ENCODE results near the gene TAPT1.
"Not testable (repeated sequence)": the region's sequence is repeated elsewhere in the genome, so short reads cannot be mapped to it uniquely, and the experiment has no call there.

The TAPT1 gene

DNA sequence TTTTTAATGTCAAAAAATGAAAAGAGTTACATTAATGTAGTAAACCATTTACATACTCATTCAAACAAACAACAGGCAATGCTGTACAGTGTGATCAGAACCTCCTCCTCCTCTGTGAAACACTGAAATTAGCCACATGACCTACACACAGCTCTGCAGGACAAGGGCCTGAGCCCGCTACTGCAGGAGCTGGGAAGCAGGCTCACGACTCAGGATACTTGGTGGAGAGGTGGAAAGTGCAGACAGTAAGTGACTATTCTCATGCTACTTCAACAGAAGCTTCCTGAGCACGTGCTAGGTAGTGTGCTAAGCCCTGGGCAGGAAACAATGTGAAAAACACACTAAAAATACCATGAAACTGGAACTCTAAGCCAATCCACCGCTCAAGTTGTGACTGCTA, 56.8 kb downstream of the TAPT1 start:
- no peak for DNase-seq (ENCODE audit: low spot score)

DNA sequence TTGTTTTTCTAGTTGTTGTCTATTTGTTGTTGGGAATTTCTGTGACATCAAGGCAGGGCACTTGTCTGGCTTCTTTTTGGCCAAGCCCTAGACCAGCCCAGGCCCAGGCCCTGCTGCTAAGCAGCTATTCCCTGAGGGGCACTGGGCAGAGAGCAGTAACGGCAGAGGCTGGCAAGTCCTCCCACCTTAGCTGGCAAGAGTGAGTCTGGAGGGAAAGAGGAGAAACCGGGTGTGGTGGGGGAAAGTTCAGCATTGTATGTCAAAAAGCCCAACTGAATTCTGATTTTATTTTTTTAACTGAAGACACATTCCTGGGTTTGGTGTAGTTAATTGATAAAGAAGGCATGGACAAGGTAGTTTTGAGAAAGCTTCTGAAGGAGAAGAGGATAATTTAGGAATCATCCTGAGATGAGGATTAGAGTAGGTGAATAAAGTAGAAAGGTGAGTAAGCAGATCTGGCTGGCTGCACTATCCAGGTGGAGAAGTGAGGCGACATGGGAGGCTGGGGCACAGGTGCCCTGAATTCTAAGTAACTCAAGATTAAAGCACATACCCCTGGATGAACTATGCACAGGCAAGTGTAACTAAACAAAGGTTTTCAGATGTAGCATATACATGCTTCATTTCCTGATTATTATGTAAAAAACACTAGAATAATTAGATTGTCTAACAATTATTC, 57.4 kb downstream of the TAPT1 start:
- DNase-seq (ENCODE audit: low spot score) = no peak

DNA sequence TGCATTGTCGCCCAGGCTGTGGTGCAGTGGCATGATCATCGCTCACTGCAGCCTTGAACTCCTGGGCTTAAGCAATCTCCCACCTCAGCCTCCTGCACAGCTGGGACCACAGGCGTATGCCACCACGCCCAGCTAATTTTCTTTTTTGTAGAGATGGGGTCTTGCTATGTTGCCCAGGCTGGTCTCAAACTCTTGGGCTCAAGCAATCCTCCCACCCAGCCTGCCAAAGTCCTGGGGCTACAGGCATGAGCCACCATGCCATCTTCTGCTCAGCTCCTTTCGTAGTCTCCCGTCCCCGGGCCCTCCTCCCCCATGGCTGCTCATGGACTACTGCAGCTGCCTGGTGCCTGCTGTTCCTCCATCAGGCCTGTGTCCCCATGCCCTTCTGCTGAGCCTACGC, 58.1 kb downstream of the TAPT1 start:
- no peak for DNase-seq (ENCODE audit: low spot score)

DNA sequence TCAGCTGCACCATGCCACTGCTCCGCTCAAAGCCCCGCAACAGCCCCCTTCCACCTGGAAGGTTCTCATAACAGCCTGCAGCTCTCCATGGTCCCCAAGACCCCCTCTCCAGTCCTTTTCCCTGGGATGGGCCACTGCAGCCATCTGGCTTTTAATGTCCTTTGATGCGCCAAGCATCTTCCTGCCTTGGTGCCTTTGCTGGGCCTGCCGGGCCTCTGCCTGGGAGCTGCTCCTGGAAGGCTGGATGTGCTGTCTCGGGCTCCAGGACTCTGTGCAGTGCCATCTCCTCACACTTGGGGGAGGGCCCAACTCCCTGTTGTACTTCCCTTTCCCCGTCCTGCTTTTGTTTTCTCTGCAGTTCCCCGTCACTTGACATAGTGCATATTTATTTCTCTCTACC, 60.3 kb downstream of the TAPT1 start:
- no peak for DNase-seq (ENCODE audit: low spot score)

DNA sequence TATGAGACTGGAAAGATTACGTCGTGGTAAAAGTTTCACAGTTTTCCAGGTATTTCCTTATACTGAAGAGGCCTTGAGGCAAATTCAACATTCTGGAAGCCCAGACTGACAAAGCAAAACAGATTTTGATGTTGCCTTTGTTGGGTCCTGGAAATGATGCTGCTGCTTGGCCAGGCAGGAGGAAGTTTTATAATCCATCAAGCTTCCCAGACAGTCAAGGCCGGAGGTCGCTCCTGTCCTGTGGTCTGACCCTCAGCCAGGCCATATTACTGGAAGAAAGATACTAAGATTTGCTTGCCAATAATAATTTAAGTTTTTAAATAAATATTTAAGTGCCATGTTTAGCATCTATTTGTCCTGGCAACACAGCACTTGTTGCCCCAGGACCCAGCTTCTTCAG, 63.4 kb downstream of the TAPT1 start:
- DNase-seq (ENCODE audit: low spot score) = no peak

DNA sequence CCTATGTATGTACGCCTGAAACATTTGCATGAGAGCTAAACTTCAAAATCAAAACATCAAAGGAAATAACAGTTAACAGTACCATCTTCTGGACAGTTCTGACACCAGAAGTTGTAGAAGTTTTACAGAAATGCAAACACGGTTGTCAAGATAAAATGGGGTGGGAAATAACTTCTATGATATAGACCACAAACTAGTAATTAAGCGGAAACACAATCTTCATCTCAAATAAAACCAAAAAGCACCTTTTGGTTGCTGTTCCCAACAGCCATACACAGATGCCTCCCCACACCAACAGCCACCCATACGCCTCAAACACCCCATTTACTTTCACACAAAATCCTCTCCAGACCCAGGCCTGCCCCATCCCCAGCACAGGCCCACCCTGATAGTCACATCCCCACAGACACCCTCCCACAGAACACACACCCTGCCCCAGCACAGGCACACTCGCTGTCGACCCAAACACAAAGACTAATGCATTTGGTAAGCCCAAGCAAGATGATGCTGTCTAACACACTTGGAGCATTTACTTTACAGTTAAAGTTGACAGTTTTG, 64.3 kb downstream of the TAPT1 start:
- DNase-seq (ENCODE audit: low spot score) = no peak

DNA sequence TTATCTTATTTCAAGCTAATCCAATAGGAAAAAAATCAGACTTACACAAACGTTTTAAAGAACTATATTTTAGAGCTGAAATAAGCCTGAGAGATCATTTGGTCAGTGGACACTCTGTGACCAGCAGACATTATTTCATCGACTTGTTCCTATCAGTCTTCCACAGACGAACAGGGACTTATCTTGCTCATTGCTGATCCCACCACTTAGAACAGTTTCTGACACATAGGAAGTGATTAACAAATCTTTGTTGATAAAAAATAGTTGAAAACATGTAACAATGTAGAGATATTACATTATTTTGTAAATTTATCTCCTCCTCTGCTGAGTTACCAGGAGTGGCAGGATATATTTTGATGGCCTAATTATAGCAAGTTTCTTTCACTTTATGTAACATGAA, 65.8 kb downstream of the TAPT1 start:
- no peak for DNase-seq (ENCODE audit: low spot score)

DNA sequence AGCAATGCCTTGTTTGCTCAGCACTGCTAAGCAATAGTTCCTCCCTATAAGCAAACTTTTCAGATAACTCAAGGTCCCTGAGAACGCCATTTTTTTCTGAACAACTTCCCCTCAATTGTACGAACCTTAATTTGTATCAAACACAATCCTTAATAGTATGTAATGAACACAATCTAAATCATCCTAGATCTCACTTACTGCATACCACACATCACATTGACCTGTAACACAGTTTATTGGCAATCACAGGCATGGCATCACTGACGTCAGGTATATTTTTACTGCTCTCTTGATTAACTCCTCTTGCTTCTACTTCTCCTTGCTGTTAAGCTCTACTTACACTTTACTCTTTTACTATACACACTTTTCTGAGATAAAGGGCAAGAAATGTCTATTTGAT, 67.0 kb downstream of the TAPT1 start:
- DNase-seq (ENCODE audit: low spot score) = no peak

DNA sequence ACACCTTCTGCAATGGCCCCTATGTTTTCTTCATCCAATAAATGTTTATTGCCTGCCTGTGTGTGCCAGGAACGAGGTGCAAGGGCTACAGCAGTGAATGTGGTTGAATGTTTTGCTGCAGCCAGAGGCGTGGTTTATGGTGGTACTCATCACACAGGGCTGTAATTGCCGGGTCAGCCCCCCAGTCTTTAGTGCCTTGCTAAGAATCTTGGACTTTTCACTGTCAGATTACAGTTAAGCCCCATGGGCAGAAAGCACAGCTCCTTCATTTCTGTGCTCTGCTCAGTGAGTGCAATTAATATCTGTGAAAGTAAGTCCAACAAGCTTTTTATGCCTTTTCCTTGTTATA, 67.8 kb downstream of the TAPT1 start:
- DNase-seq (ENCODE audit: low spot score) = no peak

DNA sequence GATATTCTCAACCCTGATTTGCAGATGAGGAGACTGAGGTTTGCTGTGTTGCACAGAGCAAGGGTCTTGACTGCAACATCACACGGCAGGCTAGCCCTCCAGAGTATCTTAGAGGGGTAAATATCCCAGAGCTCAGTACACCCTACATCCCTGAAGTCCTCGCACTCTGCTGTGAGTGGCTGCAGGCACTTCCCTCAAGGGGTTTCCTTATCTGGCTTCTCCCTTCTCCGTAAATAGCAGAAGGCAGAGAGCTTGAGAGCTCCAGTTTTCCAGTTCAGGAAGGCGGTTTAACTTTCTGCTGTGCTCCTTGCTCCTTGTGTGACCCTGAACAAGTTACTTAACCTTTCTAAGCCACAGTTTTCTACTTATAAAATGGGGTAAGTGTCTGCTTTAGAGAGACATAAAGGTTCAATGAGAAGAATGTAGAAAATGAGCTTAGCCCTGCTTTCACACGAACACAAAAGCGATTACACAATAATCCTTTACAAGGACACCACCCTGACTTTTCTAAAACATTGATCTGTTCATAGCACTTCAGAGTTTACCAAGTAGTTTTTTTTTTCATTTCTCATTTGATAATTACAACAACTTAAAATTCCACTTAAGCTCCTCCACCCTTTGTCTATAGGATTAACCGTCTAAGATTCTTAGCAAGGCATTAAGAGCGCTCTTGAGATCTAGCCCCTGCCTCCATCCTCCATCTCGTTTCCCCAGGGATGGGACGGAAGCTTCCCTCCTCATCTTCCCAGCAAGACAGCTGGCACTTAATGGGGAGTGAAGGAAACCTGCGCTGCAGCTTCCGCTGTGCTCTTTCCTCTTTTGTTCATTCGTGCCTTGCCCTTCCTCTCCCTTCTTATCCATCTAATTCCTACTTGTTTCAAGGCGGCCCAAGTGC, 68.4 kb downstream of the TAPT1 start:
- peak; percentile 90 for DNase-seq (ENCODE audit: low spot score)

DNA sequence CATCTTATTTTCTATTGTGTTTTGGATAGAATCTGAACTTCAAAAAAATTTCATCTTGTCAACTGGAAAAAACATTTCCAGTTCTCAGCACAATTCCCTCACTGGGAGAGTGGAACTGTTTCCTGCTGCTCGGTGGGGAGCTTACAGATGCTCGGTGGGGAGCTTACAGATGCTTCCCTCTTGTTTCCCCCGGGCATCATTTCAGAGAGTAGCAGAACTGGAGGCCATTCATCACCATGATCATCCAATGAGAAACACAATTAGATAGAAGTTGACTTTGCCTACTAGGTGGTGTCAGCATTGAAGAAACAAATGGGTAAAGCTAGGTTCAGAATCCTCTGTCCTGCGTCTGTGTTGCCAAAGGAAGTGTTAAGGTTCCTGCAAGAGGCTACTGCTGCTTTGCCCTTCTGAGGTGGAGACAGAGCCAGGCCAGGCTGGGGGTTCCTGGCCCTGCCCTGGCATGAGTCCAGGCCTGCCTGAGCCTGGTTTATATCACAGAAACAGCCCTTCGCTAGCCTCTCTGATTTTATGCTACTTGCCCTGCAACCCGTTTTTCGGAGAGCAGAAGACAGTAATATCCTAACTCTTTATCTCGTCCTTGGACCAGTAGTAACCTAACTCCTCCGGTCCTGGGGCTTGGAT, 70.6 kb downstream of the TAPT1 start:
- DNase-seq (ENCODE audit: low spot score) = no peak

DNA sequence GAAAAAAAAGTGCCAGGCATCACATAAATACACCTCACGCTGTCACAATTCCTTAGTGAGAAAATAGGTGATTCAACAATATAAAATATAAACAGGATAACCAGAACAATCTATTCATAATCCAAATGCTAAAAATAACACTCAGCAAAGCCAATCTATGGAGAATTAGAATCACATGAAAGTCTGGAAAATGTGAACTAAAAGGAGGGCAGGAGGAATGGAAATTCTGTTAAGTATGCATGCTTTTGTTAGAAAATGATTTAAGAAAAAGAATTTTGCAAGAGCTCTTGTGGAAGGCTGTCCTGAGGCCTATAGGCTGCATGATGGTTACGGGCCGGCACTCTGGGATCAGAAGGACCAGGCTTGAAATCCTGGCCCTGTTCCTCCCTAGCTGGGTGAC, 71.8 kb downstream of the TAPT1 start:
- DNase-seq (ENCODE audit: low spot score) = no peak

DNA sequence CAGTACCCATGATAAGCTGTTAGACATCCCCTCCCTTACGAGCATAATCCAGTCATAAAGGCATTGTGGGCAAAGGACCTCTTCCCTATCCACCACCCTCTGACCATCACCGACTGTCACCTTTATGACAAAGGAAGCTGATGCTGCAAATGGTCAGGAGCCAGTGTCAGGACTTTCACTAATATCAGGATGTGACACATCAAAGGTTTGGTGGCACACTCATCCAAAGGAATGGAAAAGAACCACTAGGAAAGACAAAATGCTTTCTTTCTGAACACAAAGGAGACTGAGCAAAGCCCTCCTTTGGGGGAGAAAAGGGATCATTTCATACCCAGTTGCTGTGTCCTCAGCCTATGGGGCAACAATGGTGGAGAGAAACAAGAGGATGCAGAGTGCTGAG, 75.6 kb downstream of the TAPT1 start:
- no peak for DNase-seq (ENCODE audit: low spot score)

DNA sequence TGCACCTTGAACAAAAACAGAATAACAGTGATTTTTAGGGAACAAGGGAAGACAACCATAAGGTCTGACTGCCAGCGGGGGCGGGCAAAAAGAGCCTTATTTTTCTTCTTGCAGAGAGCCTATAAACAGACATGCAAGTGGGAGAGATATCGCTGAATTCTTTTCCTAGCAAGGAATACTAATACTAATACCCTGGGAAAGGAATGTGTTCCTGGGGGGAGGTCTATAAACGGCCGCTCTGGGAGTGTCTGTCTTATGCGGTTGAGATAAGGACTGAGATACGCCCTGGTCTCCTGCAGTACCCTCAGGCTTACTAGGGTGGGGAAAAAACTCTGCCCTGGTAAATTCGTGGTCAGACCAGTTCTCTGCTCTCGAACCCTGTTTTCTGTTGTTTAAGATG, 81.4 kb downstream of the TAPT1 start:
- DNase-seq (ENCODE audit: low spot score) = not testable (repeated sequence)

DNA sequence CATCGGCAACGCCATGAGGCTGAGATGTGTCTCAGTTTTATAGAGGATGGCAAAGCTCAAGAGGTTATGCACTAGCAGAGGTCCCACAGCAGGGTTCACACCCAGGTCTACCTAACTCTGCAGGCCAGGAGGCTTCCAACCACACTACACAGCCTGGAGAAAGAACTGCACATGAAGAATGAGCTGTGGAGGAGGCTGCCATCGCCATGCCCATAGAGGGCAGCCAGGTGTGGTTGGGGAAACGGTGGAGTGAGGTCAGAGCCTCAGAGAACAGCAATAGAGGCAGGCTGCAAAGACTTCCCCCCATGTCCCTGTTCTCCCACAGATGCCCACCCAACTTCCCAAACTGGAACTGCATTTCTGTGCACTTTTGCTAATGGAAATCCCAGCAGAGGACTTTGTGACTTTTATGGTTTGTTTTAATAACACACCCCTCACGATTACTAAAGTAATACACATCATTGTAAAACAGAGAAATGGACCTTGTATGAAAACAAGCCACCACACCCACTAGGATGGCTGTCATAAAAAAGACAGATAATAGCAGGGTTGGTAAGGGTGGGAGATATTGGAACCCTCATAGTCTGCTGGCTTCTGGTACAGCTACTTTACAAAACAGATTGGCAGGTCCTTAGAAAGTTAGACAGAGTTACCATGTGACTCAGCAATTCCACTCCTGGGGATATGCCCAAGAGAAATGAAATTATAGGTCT, 83.5 kb downstream of the TAPT1 start:
- DNase-seq (ENCODE audit: low spot score) = no peak

DNA sequence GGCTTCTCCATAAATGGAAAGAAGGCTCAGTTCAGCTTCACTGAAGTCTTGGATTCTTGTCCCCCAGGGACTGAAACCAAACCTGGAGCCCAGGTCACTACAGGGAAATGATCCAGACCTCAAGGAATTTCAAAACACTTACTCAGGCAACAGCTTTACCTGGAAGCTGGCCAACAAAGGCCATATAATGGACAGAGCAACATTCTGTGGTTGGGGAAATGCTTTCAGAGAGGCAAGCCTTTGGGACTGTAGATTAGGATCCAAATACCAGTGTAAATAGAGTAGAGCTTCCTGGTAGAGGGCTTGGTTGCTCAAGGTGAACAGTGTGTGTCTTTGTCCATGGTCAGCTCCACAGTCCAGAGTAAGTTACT, 85.4 kb downstream of the TAPT1 start:
- no peak for DNase-seq (ENCODE audit: low spot score)

DNA sequence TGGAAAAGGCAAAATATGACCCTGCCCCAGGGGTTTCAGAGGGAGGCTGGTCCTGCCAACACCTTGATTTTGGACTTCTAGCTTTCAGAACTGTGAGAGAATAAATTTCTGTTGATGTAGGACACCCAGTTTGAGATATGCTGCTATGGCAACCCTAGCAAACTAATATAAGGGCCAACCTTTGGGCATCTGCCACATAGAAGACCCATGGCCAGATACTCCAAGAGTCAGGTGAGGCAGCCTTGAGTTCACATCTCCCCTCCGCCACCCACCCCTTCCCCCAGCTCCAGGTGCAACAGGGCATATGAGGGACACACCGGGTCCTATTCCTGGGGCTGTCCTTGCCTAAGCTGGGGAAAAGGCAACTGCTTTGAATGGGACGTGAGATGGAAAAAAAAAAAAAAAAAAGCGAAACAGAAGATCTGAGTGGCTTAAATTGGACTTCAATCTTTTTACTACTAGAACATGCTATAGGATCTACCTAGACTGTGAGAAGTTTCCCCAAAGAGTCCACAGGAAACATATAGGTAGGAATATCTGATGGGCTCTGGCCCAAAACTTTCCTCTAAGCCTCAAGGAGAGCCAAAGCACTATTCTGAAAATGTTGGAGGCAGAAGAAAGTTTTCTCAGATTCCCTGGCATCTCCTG, 85.9 kb downstream of the TAPT1 start:
- DNase-seq (ENCODE audit: low spot score) = no peak

DNA sequence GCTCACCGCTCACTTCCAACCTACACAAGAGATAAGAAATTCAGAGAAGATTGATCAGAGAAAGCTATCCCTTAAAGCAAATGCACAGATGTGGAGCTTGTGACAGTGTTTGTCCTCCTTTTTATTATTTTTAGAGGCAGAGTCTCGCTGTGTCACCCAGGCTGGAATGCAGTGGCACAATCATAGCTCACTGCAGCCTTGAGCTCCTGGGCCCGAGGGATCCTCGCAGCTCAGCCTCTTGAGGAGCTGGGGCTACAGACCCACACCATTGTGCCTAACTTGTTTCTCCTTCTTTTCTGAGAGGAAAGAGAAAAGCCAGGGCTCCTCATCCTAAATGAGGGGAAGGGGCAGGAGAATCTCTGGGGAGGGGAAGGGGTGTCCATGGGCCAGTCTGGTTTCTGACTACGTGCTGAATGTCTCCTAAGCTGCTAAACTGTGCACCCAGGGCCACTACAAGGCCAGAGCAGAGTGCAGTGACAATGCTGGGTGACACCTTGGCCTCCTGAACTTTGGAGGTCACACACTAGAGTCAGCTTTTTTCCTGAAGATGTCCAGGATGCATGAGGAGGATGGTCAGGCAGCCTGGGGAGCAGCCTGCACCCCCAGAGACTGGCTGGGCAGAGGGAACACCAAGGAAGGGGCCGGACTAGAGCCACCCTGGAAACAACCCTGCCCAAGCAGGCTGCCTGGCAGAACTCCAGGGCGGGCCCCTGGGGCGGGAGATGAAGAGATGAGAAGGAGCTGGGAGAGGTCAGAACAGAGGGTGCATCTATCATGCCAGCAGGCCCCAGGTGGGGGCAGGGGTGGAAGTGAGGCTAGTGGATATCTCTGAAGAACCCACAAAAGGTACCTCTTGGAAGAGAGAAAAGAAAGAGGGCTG, 87.0 kb downstream of the TAPT1 start:
- DNase-seq (ENCODE audit: low spot score) = no peak

DNA sequence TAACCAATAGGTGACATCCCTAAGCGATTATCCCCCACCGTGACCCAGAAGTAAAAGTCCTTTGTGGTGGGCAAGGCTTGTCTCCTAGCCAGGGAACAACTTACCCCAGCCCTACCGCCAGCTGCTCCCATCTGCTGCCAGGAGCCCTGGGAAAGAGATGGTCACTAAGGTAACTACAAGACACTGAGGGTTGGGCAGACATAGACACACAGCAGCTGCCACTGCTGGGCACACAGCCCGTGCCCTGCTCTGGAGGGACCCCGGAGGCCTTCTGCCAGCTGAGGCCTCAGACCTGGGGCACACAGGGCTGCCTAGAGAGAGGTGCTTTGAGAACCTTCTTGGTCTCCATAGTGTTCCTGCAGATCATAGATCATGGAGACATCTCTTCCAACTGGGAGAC, 89.4 kb downstream of the TAPT1 start:
- no peak for DNase-seq (ENCODE audit: low spot score)

DNA sequence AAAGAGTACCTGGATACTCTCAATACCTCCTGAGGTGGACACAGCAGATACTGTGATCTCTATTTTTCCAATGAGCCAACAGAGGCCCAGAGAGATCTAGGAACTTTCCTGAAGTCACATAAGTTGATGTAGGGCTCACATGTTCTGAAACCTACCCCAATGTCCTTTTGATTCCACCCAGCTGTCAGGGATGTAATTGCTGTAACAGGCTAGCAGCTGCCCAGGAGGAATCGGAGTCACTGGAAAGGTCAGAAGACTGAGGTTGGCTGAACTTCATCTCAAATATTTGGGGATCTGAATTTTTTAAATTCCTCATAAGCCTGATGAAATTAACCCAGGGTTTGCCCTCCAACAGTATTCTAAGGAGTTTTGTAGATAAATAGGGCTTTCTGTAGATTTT, 90.0 kb downstream of the TAPT1 start:
- DNase-seq (ENCODE audit: low spot score) = no peak

DNA sequence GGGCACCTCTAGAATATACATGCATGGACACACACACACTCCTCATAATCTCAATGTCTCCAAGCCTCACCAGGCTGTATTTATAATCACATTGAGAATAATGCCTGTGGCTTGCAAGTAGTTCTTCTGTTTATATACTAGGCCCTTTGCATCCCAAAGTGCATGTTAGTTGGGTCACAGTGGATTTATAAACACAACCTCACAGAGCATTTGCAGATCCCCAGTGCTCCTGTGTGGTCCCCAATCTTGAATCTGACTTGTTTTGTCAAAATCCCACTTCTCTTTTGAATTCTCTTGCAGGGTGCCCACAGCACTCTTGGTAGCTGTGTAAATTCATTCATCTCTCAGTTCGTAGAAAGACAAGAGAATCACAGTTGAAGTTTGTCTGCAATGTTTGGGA, 92.9 kb downstream of the TAPT1 start:
- no peak for DNase-seq (ENCODE audit: low spot score)

Measured in D341Med (cell line).